ENCODE results near the gene BCL2L12.

Gene BCL2L12

DNA sequence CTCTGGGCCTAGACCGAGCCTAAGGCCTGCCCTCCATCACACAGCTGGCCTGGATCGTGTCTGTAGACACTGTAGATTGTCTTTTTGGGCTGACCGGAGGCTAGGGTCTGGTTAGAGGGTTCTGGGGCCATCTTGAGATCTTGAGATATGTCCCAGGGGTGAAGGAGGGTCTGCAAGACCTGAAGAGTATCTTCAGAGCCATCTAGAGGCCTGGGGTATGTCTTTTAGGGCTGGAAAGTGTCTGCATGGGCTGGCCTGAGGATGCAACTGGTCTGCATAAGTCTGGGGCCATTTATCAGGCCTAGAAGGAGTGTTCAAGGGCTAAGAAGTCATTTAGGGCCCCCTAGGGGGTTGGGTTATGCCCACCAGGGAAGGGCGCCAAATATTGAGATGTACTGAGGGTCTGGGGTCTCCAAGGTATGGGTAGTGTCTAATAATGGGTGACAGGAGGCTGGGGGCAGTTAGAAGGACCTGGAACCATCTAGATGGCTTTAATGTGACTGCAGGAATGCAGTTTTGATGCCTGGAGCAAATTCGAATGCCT lies 23.2 kb upstream of the BCL2L12 start:
- DNase-seq = no peak

DNA sequence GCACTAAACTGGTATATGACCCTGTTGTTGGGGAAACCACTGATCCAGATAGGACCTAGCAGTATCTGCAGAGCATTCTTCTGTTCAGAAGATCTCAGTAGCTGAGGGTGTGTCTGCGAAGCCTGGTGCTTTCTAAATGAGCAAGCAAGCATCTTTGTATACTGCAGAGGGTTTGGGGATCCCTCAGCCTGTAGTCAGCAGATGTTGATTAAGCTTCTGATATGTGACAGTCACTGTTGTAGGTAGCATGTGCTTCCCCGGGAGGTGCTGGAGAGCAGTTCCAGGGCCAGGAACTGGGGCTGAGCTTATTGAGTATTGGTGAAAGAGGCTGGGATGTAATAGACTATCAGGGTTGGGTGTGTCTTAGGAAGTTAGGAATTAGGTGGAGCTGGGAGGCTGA lies 22.3 kb upstream of the BCL2L12 start:
- no peak for DNase-seq

GRCh38 chr19:49645592-49645991 lies 20.1 kb upstream of the BCL2L12 start:
- DNase-seq = no peak

DNA sequence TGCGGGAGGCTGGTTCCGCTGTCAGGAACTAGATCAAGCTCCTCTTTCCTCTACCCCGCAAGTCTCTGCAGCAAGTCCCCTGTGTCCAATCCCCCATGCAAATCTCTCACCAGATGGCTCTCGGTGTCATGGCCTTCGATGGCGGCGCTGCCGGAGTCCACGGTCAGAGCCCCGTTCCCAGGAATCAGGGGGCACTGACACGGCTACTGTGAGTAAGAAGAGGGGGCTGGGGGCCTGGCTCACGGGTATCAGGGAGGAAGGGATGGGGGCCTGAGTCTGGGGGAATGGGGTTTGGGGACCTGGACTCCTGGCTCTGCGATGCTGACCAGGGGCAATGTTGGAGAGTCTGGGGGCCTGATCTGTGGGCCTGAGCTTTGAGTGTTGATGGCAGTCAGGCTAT lies 19.7 kb upstream of the BCL2L12 start:
- DNase-seq = no peak

- DNase-seq = no peak
Observed at GRCh38 chr19:49646586-49646985, 19.1 kb upstream of the BCL2L12 start.

GRCh38 chr19:49651029-49651819 lies 14.5 kb upstream of the BCL2L12 start:
- no peak for DNase-seq

- DNase-seq = no peak
Observed at GRCh38 chr19:49651820-49652550, 13.7 kb upstream of the BCL2L12 start.

GRCh38 chr19:49652551-49653465 lies 12.9 kb upstream of the BCL2L12 start:
- DNase-seq = no peak

GRCh38 chr19:49653466-49653806 lies 12.3 kb upstream of the BCL2L12 start:
- DNase-seq = no peak

GRCh38 chr19:49654581-49654980 lies 11.2 kb upstream of the BCL2L12 start:
- DNase-seq = no peak

GRCh38 chr19:49655570-49656455 lies 9.9 kb upstream of the BCL2L12 start:
- DNase-seq = no peak

GRCh38 chr19:49656456-49657109 lies 9.2 kb upstream of the BCL2L12 start:
- no peak for DNase-seq

- DNase-seq = no peak
Observed at GRCh38 chr19:49657493-49658138, 8.1 kb upstream of the BCL2L12 start.

- DNase-seq = no peak
Observed at GRCh38 chr19:49658139-49658517, 7.6 kb upstream of the BCL2L12 start.

DNA sequence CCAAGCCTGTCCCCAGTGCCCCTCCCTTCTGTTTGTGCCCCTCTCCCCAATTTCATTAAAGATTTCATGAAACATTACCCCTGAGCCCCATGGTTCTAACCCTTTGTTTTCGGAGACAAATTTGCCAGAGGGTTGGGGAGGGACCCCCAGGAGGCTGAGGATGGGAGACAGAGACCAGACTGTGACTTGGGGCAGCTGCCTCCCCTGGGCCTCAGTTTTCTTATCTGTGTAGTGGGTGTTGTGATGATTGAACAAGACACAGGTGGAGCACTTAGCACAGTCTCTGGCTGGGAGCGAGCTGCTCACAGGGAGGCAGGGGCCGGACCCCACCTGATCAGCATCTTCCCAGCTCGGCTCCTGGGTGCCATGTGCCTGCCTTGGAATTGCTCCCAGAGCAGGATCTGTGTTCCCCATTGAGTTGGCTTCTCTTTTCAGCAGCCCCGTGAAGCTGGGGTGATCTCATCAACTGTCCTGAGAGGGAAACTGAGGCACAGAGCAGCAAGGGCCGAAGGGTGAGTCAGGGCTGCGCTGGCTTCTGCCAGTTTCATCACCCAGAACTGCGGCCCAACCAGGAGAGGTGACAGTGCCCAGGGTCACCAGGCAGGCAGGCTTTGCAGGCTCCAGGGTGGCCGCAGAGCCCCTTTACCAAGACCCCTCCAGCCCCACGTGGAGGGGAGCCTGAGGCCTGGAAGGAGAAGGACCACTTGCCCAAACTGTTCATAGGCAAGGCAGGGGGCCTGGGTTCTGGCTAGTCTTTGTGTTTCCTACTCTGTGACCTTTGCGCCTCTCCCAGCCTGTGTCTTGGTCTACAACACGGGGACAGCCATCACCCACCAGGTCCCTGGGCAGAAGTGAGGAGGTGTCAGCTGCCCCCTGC lies 6.9 kb upstream of the BCL2L12 start:
- DNase-seq = no peak

DNA sequence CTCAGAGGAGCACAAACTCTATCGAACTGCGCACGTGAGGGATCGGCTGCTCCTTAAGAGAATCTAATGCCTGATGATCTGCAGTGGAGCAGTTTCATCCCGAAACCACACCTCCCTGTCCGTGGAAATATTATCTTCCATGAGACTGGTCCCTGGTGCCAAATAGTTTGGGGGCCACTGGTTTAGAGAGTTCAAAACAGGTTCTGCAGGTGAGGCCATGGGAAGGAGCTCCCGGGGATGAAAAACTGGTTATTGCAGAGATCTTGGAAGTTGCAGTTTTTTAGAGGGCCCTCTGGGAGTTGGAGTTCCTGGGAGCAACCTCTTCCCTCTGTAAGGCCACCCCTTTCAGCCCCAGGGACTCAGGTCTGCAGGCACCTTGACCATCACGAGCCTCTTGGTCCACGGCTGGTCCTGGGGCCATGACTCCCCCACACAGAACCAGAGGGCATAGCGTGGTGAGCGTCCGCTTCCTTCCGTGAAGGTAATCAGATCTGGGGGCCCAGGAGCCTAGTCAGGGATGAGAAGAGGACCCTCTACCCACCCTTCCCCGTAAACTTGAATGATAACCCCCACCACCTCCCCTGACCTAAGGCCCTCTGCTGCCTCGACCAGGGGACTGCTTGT lies 5.3 kb upstream of the BCL2L12 start:
- DNase-seq = no peak

- no peak for DNase-seq
Observed at GRCh38 chr19:49662011-49662410, 3.7 kb upstream of the BCL2L12 start.

DNA sequence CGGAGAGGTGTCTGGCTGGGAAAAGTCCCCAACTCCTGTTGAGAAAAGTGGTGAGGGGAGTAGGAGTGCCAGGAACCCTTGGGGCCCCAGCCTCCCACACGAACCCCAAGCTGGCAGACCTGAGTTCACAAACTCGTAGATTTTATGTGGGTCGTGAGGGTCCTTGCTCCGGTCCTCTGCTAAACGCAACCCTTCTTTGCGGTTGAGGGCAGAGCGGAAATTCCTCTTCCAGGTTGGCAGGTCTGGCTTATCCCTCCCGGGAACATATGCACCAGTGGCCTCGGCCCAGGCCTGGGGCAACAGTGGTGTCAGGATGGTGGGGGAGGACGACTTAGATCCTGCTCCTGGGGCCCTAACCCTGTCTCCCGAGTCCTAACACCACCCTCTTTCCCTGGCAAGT lies 2.5 kb upstream of the BCL2L12 start:
- no peak for DNase-seq
